Measurements from ENCODE around the gene CHN2. TPM values are rescaled to one million over a fixed set of nuclear protein-coding genes. Genes with fewer than 3 reads are reported as not detected.

The CHN2 gene
- polyA plus RNA-seq, 1 of the 3 experiments (the other 2 are of a cell fraction): 0.02 TPM

- no peaks in the 10 kb centered on the region for H3K79me2 ChIP-seq (ENCODE audit: insufficient read depth)
- H3K4me1 ChIP-seq (ENCODE audit: control insufficient read depth in 1 of 2, insufficient read depth in 2 of 2, low read depth in 1 of 2, low read length in 1 of 2): peaks cover 4% of the 10 kb centered on the region in 2 experiments; a peak in 2 of 4 replicates
- WGBS (ENCODE audit: low lambda C conversion rate): 35% methylated on average over 2 of the region's 2 CpGs
- H3K27me3 ChIP-seq (ENCODE audit: insufficient read depth): no peaks in the 10 kb centered on the region
- H4K20me1 ChIP-seq (ENCODE audit: insufficient read depth): no peaks in the 10 kb centered on the region
- TF ChIP-seq RFX5 (IDR thresholded peaks at IDR 0.05; ENCODE audit: low read length): no peak
- TF ChIP-seq POLR2AphosphoS5 (IDR thresholded peaks at IDR 0.05; ENCODE audit: low read depth, low read length): no peak
- no peak for TF ChIP-seq CTCF (IDR thresholded peaks at IDR 0.05)
- no peak for TF ChIP-seq MEF2A (IDR thresholded peaks at IDR 0.05; ENCODE audit: borderline replicate concordance, low read depth)
- no peak for TF ChIP-seq PBX3 (IDR thresholded peaks at IDR 0.05)
- no peak for TF ChIP-seq JUND (IDR thresholded peaks at IDR 0.05)
- no peak for TF ChIP-seq SIN3A (IDR thresholded peaks at IDR 0.05; ENCODE audit: borderline replicate concordance, low read depth, low read length)
- TF ChIP-seq USF1 (IDR thresholded peaks at IDR 0.05; ENCODE audit: borderline replicate concordance, low read depth): no peak
- TF ChIP-seq USF2 (IDR thresholded peaks at IDR 0.05; ENCODE audit: borderline replicate concordance, low read depth, low read length): no peak
- TF ChIP-seq SMC3 (IDR thresholded peaks at IDR 0.05; ENCODE audit: low read depth, low read length): no peak
- H3F3A ChIP-seq (replicated peaks; ENCODE audit: insufficient read depth): no peaks in the 10 kb centered on the region
- H3K9me3 ChIP-seq: no peaks in the 10 kb centered on the region
- no peak overlapping the region for H2AFZ ChIP-seq (ENCODE audit: low read depth)
- POLR2A ChIA-PET: no interaction called here
- H3K9ac ChIP-seq: no peak overlapping the region
- DNase-seq: no peak
- no peaks in the 10 kb centered on the region for H3K9me2 ChIP-seq
- no peaks in the 10 kb centered on the region for H3K36me3 ChIP-seq (replicated peaks in 1 of 2; ENCODE audit: control insufficient read depth in 1 of 2, insufficient read depth in 2 of 2, low read length in 1 of 2)
- no peak overlapping the region for H3K4me3 ChIP-seq (ENCODE audit: low read depth in 2 of 2, low read length in 1 of 2)
- no peak overlapping the region for H3K4me2 ChIP-seq
- CTCF ChIA-PET: interaction anchor here (1.3 to 11.4 kb wide), 8 partner anchors 8 to 421 kb away, joined by 3 to 185 read pairs (median 5); partner anchors contain the start of gene CHN2
- no peak overlapping the region for H3K27ac ChIP-seq (ENCODE audit: low read depth in 2 of 2, low read length in 1 of 2)
Observed at GRCh38 chr7:29343399-29343798, 148.8 kb downstream of the CHN2 start.

GRCh38 chr7:29344334-29344978, 149.9 kb downstream of the CHN2 start:
- H3K36me3 ChIP-seq (replicated peaks in 1 of 2; ENCODE audit: control insufficient read depth in 1 of 2, insufficient read depth in 2 of 2, low read length in 1 of 2): no peaks in the 10 kb centered on the region
- no peaks in the 10 kb centered on the region for H4K20me1 ChIP-seq (ENCODE audit: insufficient read depth)
- POLR2A ChIA-PET: no interaction called here
- CTCF ChIA-PET: interaction anchor here (1.1 to 11.4 kb wide), 9 partner anchors 8 to 422 kb away, joined by 4 to 185 read pairs (median 17); partner anchors contain the start of gene TRIL
- no peak overlapping the region for H3K27ac ChIP-seq (ENCODE audit: low read depth in 2 of 2, low read length in 1 of 2)
- H3K4me2 ChIP-seq: no peak overlapping the region
- H3K4me1 ChIP-seq (ENCODE audit: control insufficient read depth in 1 of 2, insufficient read depth in 2 of 2, low read depth in 1 of 2, low read length in 1 of 2): peaks cover 0 to 4% of the 10 kb centered on the region in 2 experiments; a peak in 1 of 4 replicates
- no peak overlapping the region for H2AFZ ChIP-seq (ENCODE audit: low read depth)
- no peak overlapping the region for H3K4me3 ChIP-seq (ENCODE audit: low read depth in 2 of 2, low read length in 1 of 2)
- no peak for TF ChIP-seq ZBTB33 (IDR thresholded peaks at IDR 0.05; ENCODE audit: borderline replicate concordance, low read depth)
- TF ChIP-seq EP300 (IDR thresholded peaks at IDR 0.05; ENCODE audit: borderline replicate concordance in 1 of 2, low read depth in 1 of 2, low read length in 1 of 2): no peak
- no peak for TF ChIP-seq CTCF (IDR thresholded peaks at IDR 0.05)
- TF ChIP-seq FOXJ3 (CRISPR knock-in tag; IDR thresholded peaks at IDR 0.05): no peak
- no peak for TF ChIP-seq MAX (IDR thresholded peaks at IDR 0.05; ENCODE audit: low read depth)
- no peaks in the 10 kb centered on the region for H3K9me2 ChIP-seq
- H3K27me3 ChIP-seq (ENCODE audit: insufficient read depth): no peaks in the 10 kb centered on the region
- H3K9ac ChIP-seq: no peak overlapping the region
- DNase-seq: no peak
- 42% methylated on average over 4 of the region's 4 CpGs for WGBS (ENCODE audit: low lambda C conversion rate)
- H3K79me2 ChIP-seq (ENCODE audit: insufficient read depth): no peaks in the 10 kb centered on the region
- H3F3A ChIP-seq (replicated peaks; ENCODE audit: insufficient read depth): no peaks in the 10 kb centered on the region
- H3K9me3 ChIP-seq: no peaks in the 10 kb centered on the region
